H9 (cell line): ENCODE data around the gene CARD6. TPM values are rescaled to one million over a fixed set of nuclear protein-coding genes. Genes with fewer than 3 reads are reported as not detected.

Source experiments
- DNase-seq: peaks from one replicate; pipeline ENCODE4 v3.0.0-alpha.2; 2017
- H2AFZ ChIP-seq: one replicate; pipeline ENCODE4 v1.6.1; 2013; ENCODE audit warnings: mild to moderate bottlenecking, low read length, control low read depth, moderate library complexity
- H2AK5ac ChIP-seq: 2 replicates; pipeline ENCODE4 v1.6.1; 2013; ENCODE audit warnings: low read length, control low read depth, mixed read lengths; ENCODE audit not compliant: insufficient read length
- H2BK120ac ChIP-seq: one replicate; pipeline ENCODE4 v1.6.1; 2013; ENCODE audit warnings: low read depth, mild to moderate bottlenecking, low read length, control low read depth, inconsistent platforms; ENCODE audit not compliant: poor library complexity, severe bottlenecking
- H2BK12ac ChIP-seq: 2 replicates; pipeline ENCODE4 v1.6.1; 2013; ENCODE audit warnings: low read length, control low read depth, mixed read lengths, low read depth; ENCODE audit not compliant: insufficient read length
- H2BK15ac ChIP-seq: 2 replicates; pipeline ENCODE4 v1.6.1; 2013; ENCODE audit warnings: low read depth, low read length, control low read depth
- H2BK20ac ChIP-seq: one replicate; pipeline ENCODE4 v1.6.1; 2013; ENCODE audit warnings: low read depth, mild to moderate bottlenecking, low read length, control low read depth, inconsistent platforms; ENCODE audit not compliant: poor library complexity, severe bottlenecking
- H2BK5ac ChIP-seq: 2 replicates; pipeline ENCODE4 v1.6.1; 2013; ENCODE audit warnings: low read length, control low read depth, mixed read lengths; ENCODE audit not compliant: insufficient read length
- H3K14ac ChIP-seq: 2 replicates; pipeline ENCODE4 v1.6.1; 2013; ENCODE audit warnings: low read length, control low read depth; ENCODE audit not compliant: insufficient read depth
- H3K18ac ChIP-seq: 2 replicates; pipeline ENCODE4 v1.6.1; 2013; ENCODE audit warnings: low read depth, mild to moderate bottlenecking, mixed read lengths, low read length, control low read depth; ENCODE audit not compliant: insufficient read length
- H3K23ac ChIP-seq: 2 replicates; pipeline ENCODE4 v1.6.1; 2013; ENCODE audit warnings: low read length, control low read depth, mixed read lengths, low read depth; ENCODE audit not compliant: insufficient read length
- H3K23me2 ChIP-seq: 2 replicates; pipeline ENCODE4 v1.6.1; 2013; ENCODE audit warnings: low read depth, mild to moderate bottlenecking, mixed read lengths, low read length, control low read depth; ENCODE audit not compliant: insufficient read length, poor library complexity, severe bottlenecking
- H3K27ac ChIP-seq: 2 replicates; pipeline ENCODE4 v1.5.1; 2013; ENCODE audit warnings: low read length, control low read depth, mixed read lengths, low read depth; ENCODE audit not compliant: insufficient read length
- H3K27me3 ChIP-seq: 2 replicates; pipeline ENCODE4 v1.6.1; 2013; ENCODE audit warnings: low read length, control low read depth, inconsistent platforms; ENCODE audit not compliant: insufficient read depth
- H3K4ac ChIP-seq: 2 replicates; pipeline ENCODE4 v1.6.1; 2013; ENCODE audit warnings: low read depth, mild to moderate bottlenecking, control low read depth, inconsistent platforms, low read length, moderate library complexity
- H3K4me1 ChIP-seq: 2 replicates; pipeline ENCODE4 v1.6.1; 2013; ENCODE audit warnings: low read length, control low read depth, inconsistent platforms; ENCODE audit not compliant: insufficient read depth
- H3K4me2 ChIP-seq: 2 replicates; pipeline ENCODE4 v1.6.1; 2013; ENCODE audit warnings: low read length, control low read depth, mixed read lengths; ENCODE audit not compliant: insufficient read length, insufficient read depth
- H3K56ac ChIP-seq: 2 replicates; pipeline ENCODE4 v1.6.1; 2013; ENCODE audit warnings: low read depth, mild to moderate bottlenecking, mixed read lengths, low read length, control low read depth; ENCODE audit not compliant: insufficient read length
- H3K79me1 ChIP-seq: 2 replicates; pipeline ENCODE4 v1.6.1; 2013; ENCODE audit warnings: low read depth, mild to moderate bottlenecking, moderate library complexity, low read length, control low read depth, inconsistent platforms; ENCODE audit not compliant: insufficient read depth, poor library complexity, severe bottlenecking
- H3K79me2 ChIP-seq: 2 replicates; pipeline ENCODE4 v1.6.1; 2013; ENCODE audit warnings: low read length, control low read depth, inconsistent platforms; ENCODE audit not compliant: insufficient read depth
- H3K9ac ChIP-seq: 2 replicates; pipeline ENCODE4 v1.6.1; 2013; ENCODE audit warnings: low read length, control low read depth, mixed read lengths; ENCODE audit not compliant: insufficient read length; ENCODE audit errors: extremely low read depth
- H3K9me3 ChIP-seq: one replicate; pipeline ENCODE4 v1.6.1; 2013; ENCODE audit warnings: low read depth, low read length, inconsistent platforms; ENCODE audit not compliant: control insufficient read depth
- H3T11ph ChIP-seq: one replicate; pipeline ENCODE4 v1.6.1; 2013; ENCODE audit warnings: mild to moderate bottlenecking, low read length, control low read depth, inconsistent platforms
- H4K20me1 ChIP-seq: one replicate; pipeline ENCODE4 v1.6.1; 2013; ENCODE audit not compliant: control insufficient read depth, insufficient read length, insufficient read depth
- H4K5ac ChIP-seq: 2 replicates; pipeline ENCODE4 v1.6.1; 2013; ENCODE audit warnings: low read depth, mild to moderate bottlenecking, mixed read lengths, low read length, control low read depth; ENCODE audit not compliant: insufficient read length
- H4K8ac ChIP-seq: replicated peaks from 2 replicates; pipeline ENCODE4 v1.6.1; 2013; ENCODE audit warnings: low read length, control low read depth, mixed read lengths, low read depth; ENCODE audit not compliant: insufficient read length
- H4K91ac ChIP-seq: 2 replicates; pipeline ENCODE4 v1.6.1; 2013; ENCODE audit warnings: low read depth, mild to moderate bottlenecking, moderate library complexity, mixed read lengths, low read length, control low read depth; ENCODE audit not compliant: insufficient read length
- H3K27ac Mint-ChIP-seq, 3 experiments: 2 replicates in 2 of 3; 3 replicates in 1 of 3; pipeline ENCODE4 v1.8.0; 2020 to 2021; ENCODE audit warnings: mixed read lengths in 3 of 3, mild to moderate bottlenecking in 1 of 3, moderate library complexity in 1 of 3
- H3K27me3 Mint-ChIP-seq: 2 replicates; pipeline ENCODE4 v1.8.0; 2021; ENCODE audit warnings: low read depth, mild to moderate bottlenecking, moderate library complexity, mixed read lengths
- H3K36me3 Mint-ChIP-seq, 3 experiments: 2 replicates in 2 of 3; 3 replicates in 1 of 3; pipeline ENCODE4 v1.8.0; 2020 to 2021; ENCODE audit warnings: low read depth in 3 of 3, mixed read lengths in 3 of 3; ENCODE audit not compliant: insufficient read depth in 1 of 3
- H3K4me1 Mint-ChIP-seq, 2 experiments: 2 replicates each; pipeline ENCODE4 v1.8.0; 2020; ENCODE audit warnings: mixed read lengths in 2 of 2
- H3K4me3 Mint-ChIP-seq, 2 experiments: 2 replicates in 1 of 2; 3 replicates in 1 of 2; pipeline ENCODE4 v1.8.0; 2020 to 2021; ENCODE audit warnings: mild to moderate bottlenecking in 2 of 2, mixed read lengths in 2 of 2, moderate library complexity in 1 of 2
- H3K9me3 Mint-ChIP-seq, 2 experiments: 2 replicates in 1 of 2; 3 replicates in 1 of 2; pipeline ENCODE4 v1.8.0; 2020; ENCODE audit warnings: mild to moderate bottlenecking in 2 of 2, mixed read lengths in 2 of 2, moderate library complexity in 1 of 2
- WGBS: extraction: QIAGEN DNeasy Blood & Tissue Kit; methylation state at CpG from one replicate; pipeline ENCODE4 v1.1.7; 2013; ENCODE audit warnings: missing lambda C conversion rate, low lambda C conversion rate, mixed read lengths; ENCODE audit not compliant: insufficient read length; ENCODE audit errors: extremely low coverage; 5-methylcytosine and 5-hydroxymethylcytosine counted together
- total RNA-seq: library from RNA; stranded (reverse); gene quantifications from 2 replicates; pipeline ENCODE4 v1.2.1, GENCODE V29; 2021
- TF ChIP-seq, protein P1 (sequence below): fragments of 200-600 bp; sonication (generic); conservative IDR thresholded peaks from 3 replicates; pipeline ENCODE4 v1.8.0; 2021; ENCODE audit warnings: antibody characterized with exemption, mild to moderate bottlenecking

The CARD6 gene
- total RNA-seq, 1 experiment from 2014 or later, result 0.35 TPM

- Histone ChIP-seq H3K23me2 (no peaks in the 10 kb centered on the region), H2BK20ac (no peak overlapping the region), H3T11ph (no peak overlapping the region), H2BK5ac (no peak overlapping the region), H3K4me2 (no peak overlapping the region), H2BK120ac (no peak overlapping the region), H3K27me3 (no peaks in the 10 kb centered on the region), H2AK5ac (no peak overlapping the region), H3K9me3 (no peaks in the 10 kb centered on the region), H4K20me1 (no peaks in the 10 kb centered on the region), H3K4ac (no peak overlapping the region), H2AFZ (no peak overlapping the region), H3K4me1 (no peaks in the 10 kb centered on the region), H2BK15ac (no peak overlapping the region), H3K23ac (no peak overlapping the region), H3K18ac (no peak overlapping the region), H3K56ac (no peak overlapping the region), H3K9ac (no peak overlapping the region), H3K79me2 (no peaks in the 10 kb centered on the region), H3K79me1 (no peaks in the 10 kb centered on the region), H3K27ac (no peak overlapping the region), H4K8ac (no peak overlapping the region), H2BK12ac (no peak overlapping the region), H3K14ac (no peak overlapping the region), H4K91ac (no peak overlapping the region), H4K5ac (no peak overlapping the region)
- no peak overlapping the region; a peak in 1 of 7 replicates for H3K27ac Mint-ChIP-seq
- WGBS, result no CpG with 5 or more reads among the region's 2 CpGs
- TF ChIP-seq, protein P1, sequence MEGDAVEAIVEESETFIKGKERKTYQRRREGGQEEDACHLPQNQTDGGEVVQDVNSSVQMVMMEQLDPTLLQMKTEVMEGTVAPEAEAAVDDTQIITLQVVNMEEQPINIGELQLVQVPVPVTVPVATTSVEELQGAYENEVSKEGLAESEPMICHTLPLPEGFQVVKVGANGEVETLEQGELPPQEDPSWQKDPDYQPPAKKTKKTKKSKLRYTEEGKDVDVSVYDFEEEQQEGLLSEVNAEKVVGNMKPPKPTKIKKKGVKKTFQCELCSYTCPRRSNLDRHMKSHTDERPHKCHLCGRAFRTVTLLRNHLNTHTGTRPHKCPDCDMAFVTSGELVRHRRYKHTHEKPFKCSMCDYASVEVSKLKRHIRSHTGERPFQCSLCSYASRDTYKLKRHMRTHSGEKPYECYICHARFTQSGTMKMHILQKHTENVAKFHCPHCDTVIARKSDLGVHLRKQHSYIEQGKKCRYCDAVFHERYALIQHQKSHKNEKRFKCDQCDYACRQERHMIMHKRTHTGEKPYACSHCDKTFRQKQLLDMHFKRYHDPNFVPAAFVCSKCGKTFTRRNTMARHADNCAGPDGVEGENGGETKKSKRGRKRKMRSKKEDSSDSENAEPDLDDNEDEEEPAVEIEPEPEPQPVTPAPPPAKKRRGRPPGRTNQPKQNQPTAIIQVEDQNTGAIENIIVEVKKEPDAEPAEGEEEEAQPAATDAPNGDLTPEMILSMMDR, result no peak
- no peaks in the 10 kb centered on the region for H3K9me3 Mint-ChIP-seq
- no peak for DNase-seq
- no peaks in the 10 kb centered on the region; a peak in 1 of 7 replicates for H3K36me3 Mint-ChIP-seq
- peaks cover 4 to 5% of the 10 kb centered on the region in 2 experiments; a peak in 3 of 4 replicates for H3K4me1 Mint-ChIP-seq
- no peaks in the 10 kb centered on the region for H3K27me3 Mint-ChIP-seq
- H3K4me3 Mint-ChIP-seq, result no peak overlapping the region; a peak in 1 of 5 replicates
Measured at GRCh38 chr5:40813698-40814281, 27.4 kb upstream of the CARD6 start.
